GM21717 (cell line): ENCODE data around the gene TOX2.

ENCODE experiments used
- ATAC-seq: cut with Tn5 transposase; IDR thresholded peaks from one replicate; pipeline ENCODE4 v1.9.1; 2021; ENCODE audit warnings: mild to moderate bottlenecking, moderate library complexity; ENCODE audit not compliant: unreplicated experiment

TOX2 gene

DNA sequence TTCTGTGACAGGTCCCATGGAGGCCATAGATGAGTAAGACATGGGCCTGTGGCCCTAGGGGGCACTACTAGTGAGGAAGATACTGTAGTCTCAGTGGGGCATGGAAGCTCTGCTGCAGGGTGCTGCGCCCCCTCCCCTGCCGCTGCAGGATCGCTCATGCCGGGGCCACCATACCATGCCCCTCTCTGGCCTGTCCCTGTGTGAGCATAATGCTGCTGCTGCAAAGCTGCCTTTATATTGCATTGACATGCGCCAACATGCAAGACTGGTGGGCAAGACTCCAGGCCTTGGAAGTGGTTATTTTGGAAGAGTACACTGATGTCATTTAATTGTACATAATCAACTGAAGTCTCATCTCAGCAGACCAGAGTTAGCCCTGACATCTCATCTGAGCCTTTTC lies 60.0 kb downstream of the TOX2 start:
- ATAC-seq, result no peak

- no peak for ATAC-seq
Measured at GRCh38 chr20:43975096-43975768, 60.6 kb downstream of the TOX2 start.

DNA sequence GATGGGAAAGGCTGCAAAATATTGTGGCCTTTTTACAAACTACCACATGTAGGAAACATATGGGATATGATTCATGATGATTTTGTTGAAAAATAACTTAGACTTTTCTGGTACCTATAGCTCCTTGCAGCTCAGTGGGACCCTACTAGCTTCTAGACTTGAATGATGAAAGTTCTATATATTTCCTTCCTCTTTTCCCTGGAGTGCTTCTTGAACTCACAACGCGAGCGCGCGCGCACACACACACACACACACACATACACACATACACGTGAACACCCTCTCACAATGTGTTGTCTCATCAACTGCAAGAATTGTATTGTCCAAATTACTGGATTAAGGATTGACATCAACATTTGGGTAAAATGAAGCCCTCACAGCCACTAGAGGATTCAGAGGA lies 61.9 kb downstream of the TOX2 start:
- ATAC-seq, result no peak

GRCh38 chr20:43977252-43977651 lies 62.6 kb downstream of the TOX2 start:
- no peak for ATAC-seq

DNA sequence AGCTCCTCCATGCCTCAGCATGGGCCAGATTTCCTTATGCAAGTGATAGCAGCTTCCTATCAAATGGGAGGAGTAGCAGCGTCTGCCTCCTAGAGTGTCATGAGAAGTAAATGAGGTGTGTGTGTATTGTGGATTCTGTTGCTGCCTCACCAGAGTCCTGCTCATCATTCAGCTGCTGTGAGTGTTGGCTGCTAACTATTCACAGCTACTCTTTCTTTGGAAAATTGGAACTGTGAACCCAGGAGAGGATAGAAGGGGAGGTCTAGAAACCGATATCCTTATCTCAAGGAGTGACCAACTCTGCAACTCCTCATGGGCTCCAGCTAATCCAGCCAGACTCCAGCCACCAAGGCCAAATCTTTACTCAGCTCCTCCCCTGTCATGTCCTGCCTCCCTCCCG lies 63.3 kb downstream of the TOX2 start:
- no peak for ATAC-seq

DNA sequence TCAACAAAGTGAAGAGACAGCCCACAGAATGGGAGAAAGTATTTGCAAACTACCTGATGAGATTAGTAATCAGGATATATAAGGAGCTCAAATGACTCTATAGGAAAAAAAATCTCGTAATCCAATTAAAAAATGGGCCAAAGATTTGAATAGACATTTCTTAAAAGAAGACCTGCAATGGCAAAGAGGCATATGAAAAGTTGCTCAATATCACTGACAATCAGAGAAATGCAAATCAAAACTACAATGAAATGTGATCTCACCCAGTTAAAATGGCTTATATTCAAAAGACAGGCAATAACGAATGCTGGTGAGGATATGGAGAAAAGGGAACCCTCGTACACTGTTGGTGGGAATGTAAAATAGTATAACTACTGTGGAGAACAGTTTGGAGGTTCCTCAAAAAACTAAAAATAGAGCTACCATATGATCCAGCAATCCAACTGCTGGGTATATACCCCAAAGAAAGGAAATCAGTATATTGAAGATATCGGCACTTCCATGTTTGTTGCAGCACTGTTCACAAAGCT lies 65.0 kb downstream of the TOX2 start:
- no peak for ATAC-seq

- ATAC-seq, result no peak
Measured at GRCh38 chr20:43981540-43981939, 66.9 kb downstream of the TOX2 start.

- no peak for ATAC-seq
Measured at GRCh38 chr20:43982016-43982415, 67.4 kb downstream of the TOX2 start.

- ATAC-seq, result no peak
Measured at GRCh38 chr20:43982886-43983285, 68.2 kb downstream of the TOX2 start.

DNA sequence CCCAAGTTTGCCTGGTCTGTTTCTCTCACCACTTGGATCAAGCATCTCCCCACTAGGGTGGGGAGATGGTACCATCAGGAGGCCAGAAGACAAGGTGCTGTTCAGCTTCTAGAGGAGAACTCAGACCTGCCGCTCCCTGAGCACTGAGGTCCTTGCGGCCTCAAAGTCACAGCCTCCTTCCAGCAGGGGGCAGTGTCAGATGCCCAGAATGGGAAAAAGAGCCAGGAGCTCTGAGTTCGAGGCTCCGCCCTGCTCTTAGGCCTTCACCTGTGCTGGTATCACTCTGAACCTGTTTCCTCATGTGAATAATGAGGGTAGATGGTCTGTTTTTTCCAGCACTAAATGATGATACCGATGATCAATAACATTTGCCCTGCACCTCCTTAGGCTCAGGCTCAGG lies 68.7 kb downstream of the TOX2 start:
- ATAC-seq, result no peak

DNA sequence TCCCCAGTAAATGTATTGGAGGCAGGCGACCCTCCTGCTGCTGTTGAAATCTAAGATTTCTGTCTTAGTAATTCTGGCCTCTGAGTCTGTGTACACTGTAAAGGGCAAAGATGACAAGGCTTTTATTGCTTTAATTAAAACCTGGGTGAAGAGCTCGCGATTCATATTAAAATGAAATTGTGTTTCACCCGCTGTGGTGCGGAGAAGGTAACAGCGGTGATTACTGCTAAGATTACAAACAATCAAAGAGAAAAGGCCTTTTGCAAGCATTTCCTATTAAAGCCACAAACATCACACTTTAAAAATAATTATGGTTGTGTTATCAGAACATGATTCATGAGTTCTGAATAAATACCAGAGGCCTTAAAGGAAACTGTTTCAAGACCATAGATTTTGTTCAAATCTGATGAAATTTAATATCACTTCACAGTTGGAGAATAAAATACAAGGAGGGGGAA lies 69.3 kb downstream of the TOX2 start:
- ATAC-seq, result no peak

- no peak for ATAC-seq
Measured at GRCh38 chr20:43984587-43984986, 69.9 kb downstream of the TOX2 start.

- ATAC-seq, result no peak
Measured at GRCh38 chr20:43985121-43985520, 70.5 kb downstream of the TOX2 start.

DNA sequence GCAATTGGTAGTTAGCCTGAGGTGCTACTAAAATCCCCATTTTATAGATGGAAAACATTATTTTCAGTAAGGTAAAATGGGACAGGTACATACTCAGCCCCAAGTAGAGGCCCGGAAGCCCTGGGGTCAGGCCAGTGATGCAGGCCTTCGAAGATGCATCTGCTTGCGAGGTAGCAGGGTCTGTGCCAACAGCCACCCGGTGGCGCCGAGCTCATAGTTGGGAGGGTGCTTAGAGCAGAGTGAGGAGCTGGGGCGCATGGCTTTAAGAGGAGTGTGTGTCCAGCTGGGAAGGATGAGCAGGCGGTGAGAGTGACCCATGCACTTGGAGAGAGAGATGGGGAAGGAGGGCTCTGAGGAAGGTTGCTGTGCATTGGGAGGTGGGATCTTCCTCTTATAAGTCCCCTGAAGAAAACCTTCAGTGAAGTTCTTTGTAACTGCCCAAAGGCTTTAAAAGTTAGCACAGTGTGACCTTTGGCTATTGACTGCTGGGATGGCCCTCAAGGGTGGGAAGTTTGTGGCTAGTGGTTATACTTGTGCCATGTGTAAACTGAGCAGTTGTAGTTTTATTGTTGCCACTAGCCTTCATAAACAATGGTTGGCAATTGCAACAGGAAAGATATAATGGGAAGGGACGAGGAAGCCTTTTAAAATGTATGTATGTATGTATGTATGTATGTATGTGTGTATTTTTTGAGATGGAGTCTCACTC lies 71.1 kb downstream of the TOX2 start:
- ATAC-seq, result no peak

DNA sequence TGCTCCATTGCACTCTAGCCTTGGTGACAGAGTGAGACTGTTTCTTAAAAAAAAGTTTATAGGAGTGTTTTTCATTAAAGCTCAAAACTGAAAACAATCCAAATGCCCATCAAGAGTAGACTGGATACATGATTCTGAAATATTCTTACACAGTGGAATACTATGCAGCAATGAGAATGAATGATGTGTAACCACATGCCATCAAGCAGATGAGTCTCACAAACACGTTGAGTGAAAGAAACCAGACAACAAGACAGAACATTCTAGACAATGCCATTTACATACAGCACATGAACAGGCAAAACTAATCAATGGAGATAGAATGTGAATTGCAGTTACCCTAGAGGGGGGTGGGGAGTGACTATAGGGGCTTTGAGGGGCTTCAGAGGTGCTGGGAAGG lies 72.4 kb downstream of the TOX2 start:
- no peak for ATAC-seq

- ATAC-seq, result no peak
Measured at GRCh38 chr20:43987531-43987930, 72.9 kb downstream of the TOX2 start.

DNA sequence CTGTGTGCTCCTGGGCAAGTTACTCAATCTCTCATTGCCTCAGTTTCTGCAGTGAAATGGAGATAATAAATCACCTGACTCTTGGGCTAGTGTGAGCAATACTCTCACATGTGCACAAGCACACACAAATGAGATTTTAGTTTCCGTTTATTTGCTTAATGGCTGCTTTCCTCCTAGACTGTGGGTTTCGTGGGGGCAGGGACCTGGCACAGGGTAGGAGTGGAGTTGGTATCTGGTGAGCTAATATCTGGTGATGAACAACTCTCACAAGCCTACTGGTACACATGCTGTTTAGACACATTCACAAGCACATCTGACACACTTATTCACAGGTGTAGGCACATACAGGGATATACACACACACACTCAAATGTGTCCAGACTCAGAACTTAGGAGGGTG lies 73.8 kb downstream of the TOX2 start:
- no peak for ATAC-seq

GRCh38 chr20:43988867-43989266 lies 74.2 kb downstream of the TOX2 start:
- ATAC-seq, result no peak

GRCh38 chr20:43991261-43991660 lies 76.6 kb downstream of the TOX2 start:
- no peak for ATAC-seq

- no peak for ATAC-seq
Measured at GRCh38 chr20:43991982-43992381, 77.3 kb downstream of the TOX2 start.

GRCh38 chr20:43992885-43993284 lies 78.2 kb downstream of the TOX2 start:
- no peak for ATAC-seq

- no peak for ATAC-seq
Measured at GRCh38 chr20:43993560-43993959, 78.9 kb downstream of the TOX2 start.
